GM18526 (cell line): ENCODE results near the gene DDX1.

Experiments used
- POLR2A ChIP-seq: IDR thresholded peaks from 3 replicates; pipeline ENCODE4 v1.6.1; 2011; ENCODE audit not compliant: insufficient read length; ENCODE audit errors: extremely low read depth

DDX1 gene

DNA sequence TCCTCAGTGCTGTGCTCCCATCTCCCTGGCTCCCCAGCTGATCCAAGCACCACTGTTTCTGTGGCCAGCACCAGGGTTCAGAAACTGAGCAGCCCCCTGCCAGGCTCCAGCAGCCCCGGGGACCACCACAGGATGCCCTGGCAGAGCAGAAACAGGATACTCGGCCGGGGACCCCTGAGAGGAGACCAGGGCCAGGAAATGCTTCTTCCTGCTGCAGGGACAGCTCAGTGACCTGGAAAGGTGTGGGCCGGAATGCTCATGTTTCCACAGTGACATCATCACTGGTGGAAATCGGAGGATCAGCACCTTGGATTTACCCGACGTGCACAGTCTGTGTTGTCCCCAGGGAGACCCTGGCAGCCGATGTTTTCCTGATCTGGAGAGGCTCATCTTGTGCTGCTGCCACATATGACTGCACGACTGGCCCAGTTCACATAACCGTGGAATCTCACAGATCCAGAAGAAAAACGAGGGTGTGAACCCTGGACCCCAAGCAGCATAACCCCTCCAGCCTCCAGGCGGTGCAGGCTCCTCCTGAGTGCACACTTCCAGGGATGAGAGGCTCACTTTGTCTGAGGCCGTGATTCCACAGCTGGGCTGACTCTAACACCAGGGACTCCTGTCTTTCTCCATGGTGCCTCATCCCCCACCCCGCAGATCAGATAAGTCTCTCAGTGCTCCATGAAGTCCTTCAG lies 58.0 kb downstream of the DDX1 start:
- TF ChIP-seq POLR2A, result no peak

DNA sequence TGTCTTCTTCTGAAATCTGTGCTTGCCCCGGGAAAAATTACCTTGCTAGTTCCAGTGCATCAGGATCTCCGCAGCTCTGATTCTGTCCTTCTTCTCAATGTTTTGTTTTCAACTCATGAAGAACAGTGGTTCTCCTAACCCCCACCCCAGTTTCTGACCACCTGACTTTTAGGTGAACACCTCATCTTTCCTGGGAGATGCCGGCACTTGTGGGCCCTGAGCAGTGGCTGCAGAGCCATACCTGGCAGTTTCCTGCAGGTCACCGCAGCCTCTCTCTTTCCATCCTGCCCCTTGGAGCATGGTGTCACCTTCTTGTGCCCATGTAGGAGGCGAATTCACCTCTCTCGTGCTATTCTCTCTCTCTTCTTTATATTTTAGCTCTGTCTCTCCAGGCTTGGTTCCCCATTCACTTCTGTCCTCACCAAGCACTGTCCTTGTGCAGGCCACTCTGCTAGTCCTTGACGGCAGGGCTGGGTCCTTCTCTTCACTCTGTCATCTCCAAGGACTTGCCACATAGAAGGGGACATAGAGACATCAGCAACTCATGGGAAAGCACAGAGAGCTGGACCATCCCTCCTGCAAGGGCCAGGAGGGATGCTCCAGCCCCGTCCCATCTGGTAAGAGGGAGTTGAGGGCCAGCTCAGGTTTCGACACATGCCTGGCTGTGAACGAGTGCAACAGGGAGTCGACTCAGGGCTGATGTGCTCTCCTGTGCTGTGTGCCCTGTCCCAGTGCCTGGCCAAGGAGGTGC lies 59.1 kb downstream of the DDX1 start:
- TF ChIP-seq POLR2A, result no peak

DNA sequence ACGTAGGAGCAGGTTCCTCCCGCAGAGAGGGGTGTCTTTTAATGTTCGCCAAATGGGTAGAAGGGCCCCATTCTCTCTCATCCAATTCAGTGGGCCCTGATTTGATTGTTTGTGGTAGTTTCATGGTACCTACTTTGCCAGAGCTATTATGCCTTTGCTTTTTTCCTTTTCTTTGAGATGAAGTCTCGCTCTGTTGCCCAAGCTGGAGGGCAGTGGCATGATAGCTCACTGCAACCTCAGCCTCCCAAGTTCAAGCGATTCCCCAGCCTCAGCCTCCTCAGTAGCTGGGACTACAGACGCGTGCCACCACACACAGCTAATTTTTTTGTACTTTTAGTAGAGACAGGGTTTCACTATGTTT lies 59.7 kb downstream of the DDX1 start:
- no peak for TF ChIP-seq POLR2A

DNA sequence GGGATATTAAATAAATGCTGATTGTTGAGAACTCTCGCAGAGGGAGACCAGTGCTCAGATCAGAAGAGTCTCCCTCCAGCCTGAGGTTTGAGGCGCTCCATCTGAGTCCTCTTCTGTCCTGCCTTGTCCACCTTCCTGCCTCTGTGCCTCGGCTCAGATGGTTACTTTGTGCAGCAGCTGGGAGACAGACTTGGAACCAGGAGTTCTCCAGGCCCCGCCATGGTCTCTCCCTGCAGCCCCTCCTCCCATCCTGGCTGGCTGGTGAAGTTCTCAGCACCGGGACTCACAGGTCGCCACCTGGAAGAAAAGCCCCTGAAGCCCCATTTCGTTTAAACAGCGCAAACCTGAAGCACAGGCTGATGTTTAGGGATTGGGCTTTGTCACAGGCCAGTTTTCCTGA lies 60.6 kb downstream of the DDX1 start:
- TF ChIP-seq POLR2A, result no peak

DNA sequence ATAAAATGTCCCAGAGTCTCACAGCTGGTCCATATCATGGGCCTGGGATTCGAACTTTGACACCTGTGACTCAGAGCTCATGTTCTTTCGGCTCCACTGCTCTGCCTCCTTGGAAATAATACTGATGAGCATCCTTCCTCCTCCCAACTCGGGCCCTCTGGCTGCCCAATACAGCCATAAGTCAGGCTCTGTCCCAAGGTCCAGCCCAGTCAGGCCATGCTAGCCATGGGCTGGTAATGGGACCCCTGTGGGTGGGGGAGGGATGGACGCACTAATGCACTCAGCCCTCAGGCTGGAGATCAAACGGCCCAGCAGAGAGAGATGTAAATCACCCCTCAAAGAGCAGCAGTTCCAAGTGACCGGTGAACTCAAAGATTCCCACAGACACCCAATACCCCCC lies 61.1 kb downstream of the DDX1 start:
- TF ChIP-seq POLR2A, result no peak

DNA sequence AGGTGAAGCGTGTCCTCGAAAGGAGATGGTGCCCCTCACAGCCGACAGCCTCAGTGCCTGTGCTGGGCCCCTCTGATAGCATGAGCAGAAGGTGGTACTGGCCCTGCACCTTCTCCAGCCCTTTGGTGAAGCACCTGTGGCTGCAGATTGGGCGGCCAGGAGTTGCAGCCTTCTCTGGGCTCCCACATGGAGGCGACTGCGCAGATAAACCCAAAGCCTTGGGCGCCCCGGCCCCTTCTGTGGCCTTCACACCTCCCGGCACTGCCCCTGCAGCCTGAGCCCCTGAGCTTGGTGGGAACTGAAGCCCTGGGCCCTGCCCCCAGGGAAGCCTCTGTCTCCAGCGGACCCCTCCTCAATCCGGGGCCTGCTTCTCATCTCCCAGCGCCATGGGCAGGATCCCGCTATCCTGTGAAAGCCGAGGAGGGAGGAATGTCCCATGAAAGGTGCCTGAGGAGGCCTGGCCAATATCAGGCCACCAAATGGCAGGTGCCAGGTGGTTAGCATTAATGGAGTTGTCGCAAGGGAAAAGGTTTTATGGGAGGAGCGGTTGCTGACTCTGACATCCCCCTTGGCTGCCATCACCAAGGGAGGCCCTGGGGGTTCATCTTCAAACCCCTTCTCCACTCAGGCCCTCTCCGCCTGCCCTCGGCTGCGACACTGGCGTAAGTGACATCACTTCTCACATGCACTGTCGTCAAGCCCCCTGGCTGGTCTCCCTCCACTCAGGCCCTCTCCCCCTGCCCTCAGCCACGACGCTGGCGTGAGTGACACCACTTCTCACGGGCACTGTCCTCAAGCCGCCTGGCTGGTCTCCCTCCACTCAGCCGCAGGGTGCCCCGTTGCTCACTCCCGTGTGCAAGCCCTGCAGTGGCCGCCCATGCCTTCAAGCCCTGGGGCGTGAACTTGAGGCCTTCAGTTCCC lies 62.4 kb downstream of the DDX1 start:
- TF ChIP-seq POLR2A, result no peak

DNA sequence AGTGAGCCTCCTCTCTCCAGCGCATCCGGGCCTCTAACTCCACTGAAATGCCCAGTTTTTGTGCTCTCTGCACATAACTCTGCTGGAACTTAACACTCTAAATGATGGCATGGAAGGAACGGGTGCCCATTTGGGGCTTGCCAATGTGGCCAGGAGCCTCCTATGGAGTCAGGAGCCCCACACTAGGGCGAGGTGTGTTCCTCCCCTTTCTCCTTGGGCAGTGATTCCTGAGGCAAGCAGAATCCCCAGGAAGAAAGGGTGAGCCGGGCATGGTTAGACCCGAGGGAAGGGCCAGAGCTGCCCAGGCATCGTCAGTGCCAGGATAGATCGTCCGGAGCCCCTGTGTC lies 63.0 kb downstream of the DDX1 start:
- no peak for TF ChIP-seq POLR2A

DNA sequence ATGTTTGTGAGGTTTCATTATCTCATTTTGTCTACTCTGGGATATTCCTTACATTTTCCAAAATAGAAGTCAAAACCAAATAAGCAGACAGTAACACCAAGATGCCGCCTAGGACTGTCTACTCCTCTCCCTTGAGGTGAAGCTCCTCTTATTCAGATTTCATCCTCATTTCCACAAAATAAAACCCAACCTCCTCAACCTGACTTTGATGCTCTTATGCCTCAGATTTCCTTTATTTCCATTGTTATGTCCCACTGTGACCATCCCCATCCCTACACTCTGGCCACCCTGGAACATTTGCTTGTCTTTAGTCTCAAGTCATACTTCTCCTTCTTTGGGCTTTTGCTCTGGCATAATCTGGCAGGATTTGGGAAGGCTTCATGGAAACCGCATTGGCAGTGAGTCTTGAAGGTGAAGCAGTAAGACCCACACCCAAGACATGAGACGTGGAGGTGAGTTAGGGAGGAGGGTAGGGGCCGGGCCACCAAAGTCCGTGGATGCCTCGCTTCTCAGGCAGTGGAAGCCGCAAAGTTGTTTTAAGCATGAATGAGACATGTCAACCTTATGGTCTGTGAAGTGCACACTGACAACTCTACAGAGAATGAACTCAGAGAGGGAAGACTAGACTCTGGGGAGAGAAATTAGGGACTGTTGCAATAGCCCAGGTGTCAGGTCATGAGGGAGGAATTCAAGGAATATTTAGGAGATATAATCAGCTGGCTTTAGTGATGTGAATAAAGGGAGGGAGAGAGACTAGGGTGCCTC lies 63.6 kb downstream of the DDX1 start:
- no peak for TF ChIP-seq POLR2A

DNA sequence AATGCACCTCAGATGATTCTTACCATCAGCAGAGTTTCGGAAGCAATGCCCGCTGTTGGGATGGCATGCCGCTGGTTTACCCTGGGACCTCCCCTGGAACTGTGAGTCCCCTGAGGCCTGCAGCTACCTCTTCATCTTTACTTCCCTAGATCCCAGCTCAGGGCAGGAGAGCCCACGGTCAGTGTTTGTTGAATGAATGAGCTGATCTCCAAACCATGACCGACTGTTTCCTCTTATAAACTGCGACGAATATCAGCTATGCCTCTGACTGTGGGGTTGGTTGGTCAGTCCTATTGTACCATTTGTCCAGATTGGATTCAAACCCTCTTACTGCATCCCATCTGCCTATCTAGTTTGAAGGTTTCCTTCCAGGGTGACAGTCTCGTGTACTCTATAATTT lies 64.4 kb downstream of the DDX1 start:
- no peak for TF ChIP-seq POLR2A

DNA sequence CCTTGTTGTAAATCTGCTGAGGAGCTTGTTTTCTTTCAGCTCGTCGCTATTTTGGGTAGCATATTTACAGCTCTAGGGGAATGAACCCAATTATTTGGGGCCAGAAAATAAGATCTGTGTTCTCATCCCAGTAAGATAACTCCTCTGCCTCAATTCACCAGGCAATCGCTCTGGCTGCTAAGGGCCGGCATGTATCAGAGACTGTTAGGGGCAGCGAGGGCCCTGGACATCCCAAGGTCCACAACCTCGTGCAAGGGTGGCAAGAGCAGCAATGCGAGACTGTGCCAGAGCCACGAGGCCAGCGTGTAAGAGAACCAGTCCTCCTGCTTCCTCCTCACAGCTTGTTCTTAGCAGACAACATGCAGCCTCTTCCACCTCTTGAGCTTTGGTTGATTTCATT lies 66.1 kb downstream of the DDX1 start:
- no peak for TF ChIP-seq POLR2A

DNA sequence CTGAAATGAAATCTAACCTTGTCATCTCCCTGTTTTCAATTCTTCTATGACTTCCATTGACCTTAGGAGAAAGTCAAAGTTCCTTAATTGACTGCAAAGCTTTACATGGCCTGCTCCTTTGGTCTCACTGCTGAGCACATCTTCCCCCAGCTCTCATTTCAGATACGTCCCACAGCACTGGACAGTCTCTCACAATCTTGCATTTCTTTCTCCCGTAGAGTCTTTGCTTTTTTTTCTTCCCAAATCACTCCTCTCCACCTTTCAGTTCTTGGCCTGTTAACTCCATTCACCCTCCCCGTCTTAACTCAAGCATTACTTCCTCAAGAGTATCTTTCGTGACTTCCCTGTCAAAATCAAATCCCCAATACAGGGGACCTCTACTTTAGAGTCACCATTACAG lies 67.2 kb downstream of the DDX1 start:
- TF ChIP-seq POLR2A, result no peak

DNA sequence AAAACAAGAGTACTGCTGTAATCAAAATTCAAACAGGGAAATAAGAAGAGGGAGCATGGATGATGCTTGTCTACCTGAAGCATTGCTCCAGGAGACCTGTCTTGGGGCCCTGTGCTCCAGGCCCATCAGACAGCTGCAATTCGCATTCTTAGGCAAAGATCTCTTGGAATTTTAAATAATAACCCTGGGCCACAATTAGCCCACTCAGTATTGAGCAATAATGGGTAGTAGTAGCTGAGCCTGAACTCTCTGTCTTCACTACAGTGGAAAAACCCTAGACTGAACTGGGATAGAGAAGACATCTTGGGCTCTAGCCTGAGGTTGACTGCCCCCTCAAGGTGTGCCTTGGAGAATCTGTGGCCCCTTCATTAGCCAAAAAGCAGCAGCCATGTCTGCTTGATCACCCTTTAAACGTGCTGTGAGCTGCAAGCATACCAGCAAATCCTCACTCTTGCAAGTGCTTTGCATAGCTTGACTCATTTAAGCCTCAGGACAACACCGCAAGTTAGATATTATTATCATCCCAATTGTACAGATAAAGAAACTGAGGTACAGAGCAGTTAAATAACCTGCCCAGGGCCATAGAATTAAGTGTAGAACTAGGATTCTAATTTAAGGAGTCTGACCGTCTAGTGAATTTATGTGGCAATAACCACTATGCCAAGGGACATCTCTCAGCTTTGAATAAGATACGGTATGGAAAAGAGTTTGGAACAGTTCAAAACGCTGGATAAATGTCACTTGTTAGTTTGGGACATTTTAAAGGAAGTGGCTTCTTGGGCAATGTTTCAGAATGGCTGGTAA lies 69.0 kb downstream of the DDX1 start:
- TF ChIP-seq POLR2A, result no peak

DNA sequence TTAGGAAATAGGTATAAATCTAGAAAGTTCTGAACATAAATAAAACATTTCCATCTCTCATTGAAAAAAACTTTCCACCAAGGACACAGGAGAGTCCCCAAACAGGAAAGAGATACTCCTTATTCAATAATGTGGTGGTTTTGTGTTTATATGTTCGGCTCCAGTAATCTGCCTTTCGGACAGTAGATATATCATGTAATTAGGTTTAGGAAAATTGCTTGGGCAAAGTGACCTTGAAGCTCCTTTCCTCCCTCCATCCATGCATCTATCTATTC lies 69.6 kb downstream of the DDX1 start:
- no peak for TF ChIP-seq POLR2A

DNA sequence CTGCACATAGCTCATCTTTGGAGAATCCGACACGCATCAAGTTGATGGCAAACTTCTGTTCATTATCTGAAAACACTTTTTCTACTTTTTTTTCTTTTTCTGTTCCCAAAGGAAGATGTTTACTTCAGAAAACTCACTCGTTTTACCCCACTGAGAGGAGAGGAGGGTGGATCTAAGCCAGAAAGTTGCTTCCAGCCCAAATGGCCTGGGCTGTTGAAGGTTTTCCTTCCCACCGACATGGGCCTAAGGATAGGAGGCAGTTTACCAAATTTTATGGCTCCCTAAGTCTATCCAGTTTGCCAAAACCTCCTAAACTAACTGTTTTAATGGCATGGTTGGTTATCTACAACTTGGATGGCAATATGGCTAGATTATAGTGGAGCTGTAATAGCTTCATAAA lies 70.4 kb downstream of the DDX1 start:
- no peak for TF ChIP-seq POLR2A

DNA sequence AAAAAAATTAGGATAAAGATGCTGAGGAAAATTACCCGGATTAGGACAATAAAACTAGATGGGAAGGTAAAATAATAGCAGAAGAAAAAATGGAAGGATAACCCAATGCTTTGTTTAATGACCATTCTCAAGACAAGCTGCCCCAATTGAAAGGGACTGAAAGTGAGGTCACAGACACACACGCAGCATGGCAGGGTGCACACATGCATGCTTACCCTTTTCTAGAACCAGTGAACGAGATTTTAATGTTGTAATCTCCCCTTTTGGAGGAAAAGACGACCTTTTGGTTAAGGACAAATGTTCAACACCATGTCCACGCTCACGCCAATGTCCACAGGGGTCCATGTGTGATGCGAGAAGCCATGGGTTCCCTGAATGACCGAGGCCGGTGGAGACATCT lies 70.9 kb downstream of the DDX1 start:
- TF ChIP-seq POLR2A, result no peak

DNA sequence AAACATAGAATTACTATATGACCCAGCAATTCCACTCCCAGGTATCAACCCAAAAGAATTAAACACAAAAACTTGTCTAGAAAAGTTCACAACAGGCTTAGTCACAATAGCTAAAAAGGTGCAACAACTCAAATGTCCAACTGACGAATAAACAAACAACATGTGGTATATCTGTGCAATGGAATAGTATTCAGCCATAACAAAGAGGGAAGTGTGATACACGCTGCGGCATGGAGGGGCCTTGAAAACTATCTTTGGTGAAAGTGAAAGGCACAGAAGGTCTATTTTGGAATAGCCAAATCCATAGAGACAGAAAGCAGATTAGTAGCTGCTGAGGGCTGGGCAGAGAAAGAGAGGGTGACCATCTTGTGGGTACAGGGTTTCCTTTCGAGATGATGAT lies 72.1 kb downstream of the DDX1 start:
- TF ChIP-seq POLR2A, result no peak
